Measurements from ENCODE around the gene SECISBP2L. TPM values are rescaled to one million over a fixed set of nuclear protein-coding genes. Genes with fewer than 3 reads are reported as not detected.

SECISBP2L gene
- total RNA-seq, 4 donors from 2014 or later: 54.1 to 96.9 (median 64.9) TPM

- no peak for TF ChIP-seq CTCF (IDR thresholded peaks at IDR 0.05; ENCODE audit: low read depth)
Observed at GRCh38 chr15:48940508-48940907, 105.7 kb downstream of the SECISBP2L start.

- TF ChIP-seq CTCF (IDR thresholded peaks at IDR 0.05; ENCODE audit: low read depth): no peak
Observed at GRCh38 chr15:48939648-48940047, 106.6 kb downstream of the SECISBP2L start.

Small RNAs within 50 kb of the gene (small RNA-seq; reads per million reads assigned to genes)
- gene RF00019: 0.49 reads per million

Other genes starting within 250 kb of the SECISBP2L start
- 1 to 10 TPM; 3.4 to 7.1 (median 5.7) TPM for gene CEP152, start 235.4 kb downstream of the SECISBP2L start, total RNA-seq
- 100 to 1,000 TPM; 140 to 200 (median 154) TPM for gene EID1, start 168.3 kb downstream of the SECISBP2L start, total RNA-seq
- under 1 TPM in 2 of 4 donors, not detected in 2; 0.38 to 0.85 TPM for gene SHC4, start 82.5 kb downstream of the SECISBP2L start, total RNA-seq
- gene COPS2, start 109.2 kb upstream of the SECISBP2L start, total RNA-seq: 100 to 1,000 TPM in 2 of 4 donors, 10 to 100 TPM in 2; 85.0 to 108 (median 96.9) TPM
- 10 to 100 TPM; 14.7 to 37.1 (median 24.0) TPM for gene GALK2, start 123.8 kb upstream of the SECISBP2L start, total RNA-seq

Data from subcutaneous adipose tissue (tissue), 4 donors.